SU-DHL-6 (cell line): ENCODE results near the gene TMCC2.
A peak's percentile ranks its signal among the peaks of the same experiment; 100 is the strongest.

ENCODE experiments used
- H2AFZ ChIP-seq: fragments of 200-600 bp; sonication (generic); 2 replicates; pipeline ENCODE4 v1.6.1; 2014; ENCODE audit warnings: low read depth, mild to moderate bottlenecking, moderate library complexity, mixed read lengths, antibody characterized with exemption, low read length; ENCODE audit not compliant: severe bottlenecking
- H3F3A ChIP-seq: fragments of 200-600 bp; shearing (Covaris generic); 2 replicates; pipeline ENCODE4 v1.6.0; 2016; ENCODE audit warnings: antibody characterized with exemption, mild to moderate bottlenecking; ENCODE audit not compliant: insufficient read depth
- H3K27ac ChIP-seq: fragments of 200-600 bp; sonication (generic); 2 replicates; pipeline ENCODE4 v1.5.1; 2016; ENCODE audit warnings: low read depth, mild to moderate bottlenecking, low read length, moderate library complexity, mixed read lengths
- H3K27me3 ChIP-seq: fragments of 200-600 bp; sonication (generic), shearing (Covaris generic); 2 replicates; pipeline ENCODE4 v1.6.0; 2014; ENCODE audit warnings: mild to moderate bottlenecking, low read length
- H3K36me3 ChIP-seq: fragments of 200-600 bp; sonication (generic); 2 replicates; pipeline ENCODE4 v1.6.1; 2014; ENCODE audit warnings: mild to moderate bottlenecking, low read length, mixed read lengths
- H3K4me2 ChIP-seq: fragments of 300-600, 200-600 bp; shearing (Covaris generic), sonication (generic); 2 replicates; pipeline ENCODE4 v1.6.0; 2014; ENCODE audit warnings: low read length, low read depth, mild to moderate bottlenecking; ENCODE audit not compliant: poor library complexity, severe bottlenecking
- H3K4me3 ChIP-seq: fragments of 200-600 bp; sonication (generic); 2 replicates; pipeline ENCODE4 v1.5.1; 2014; ENCODE audit warnings: antibody characterized with exemption, low read length, mild to moderate bottlenecking, mixed read lengths; ENCODE audit not compliant: insufficient read depth, poor library complexity, severe bottlenecking
- H3K79me2 ChIP-seq: fragments of 200-600 bp; sonication (generic); 2 replicates; pipeline ENCODE4 v1.6.1; 2014; ENCODE audit warnings: mild to moderate bottlenecking, low read length, moderate library complexity; ENCODE audit not compliant: insufficient read depth
- H3K9ac ChIP-seq: fragments of 200-600 bp; sonication (generic); 2 replicates; pipeline ENCODE4 v1.7.0; 2014; ENCODE audit warnings: mild to moderate bottlenecking, low read length
- H3K9me2 ChIP-seq: fragments of 200-600 bp; sonication (generic); replicated peaks from 2 replicates; pipeline ENCODE4 v1.6.1; 2014; ENCODE audit warnings: low read length; ENCODE audit not compliant: insufficient read depth
- H3K9me3 ChIP-seq: fragments of 200-600 bp; sonication (generic); 2 replicates; pipeline ENCODE4 v1.6.1; 2014; ENCODE audit warnings: low read length, mixed read lengths; ENCODE audit not compliant: insufficient read depth
- H4K20me1 ChIP-seq: fragments of 200-600 bp; sonication (generic); 2 replicates; pipeline ENCODE4 v1.6.1; 2014; ENCODE audit warnings: low read depth, mild to moderate bottlenecking, antibody characterized with exemption, low read length, moderate library complexity, mixed read lengths
- CTCF ChIP-seq: fragments of 200-600 bp; sonication (generic); IDR thresholded peaks from one replicate; pipeline ENCODE4 v1.5.1; 2017; ENCODE audit warnings: antibody characterized with exemption, mild to moderate bottlenecking, low read length, moderate library complexity; ENCODE audit not compliant: insufficient read depth, poor library complexity, severe bottlenecking
- EZH2phosphoT487 ChIP-seq: fragments of 200-600 bp; sonication (generic), shearing (Covaris generic); conservative IDR thresholded peaks from 2 replicates; pipeline ENCODE4 v1.6.1; 2018; ENCODE audit warnings: mild to moderate bottlenecking, antibody characterized with exemption, low read length, moderate library complexity, mixed read lengths

Gene TMCC2

GRCh38 chr1:205309741-205310140, 82.0 kb downstream of the TMCC2 start:
- TF ChIP-seq EZH2phosphoT487: no peak
- no peak for TF ChIP-seq CTCF
- H3K9ac ChIP-seq: no peak overlapping the region
- H3K79me2 ChIP-seq: peaks cover 14% of the 10 kb centered on the region; the same call in 1 of the 2 replicates
- H3K9me2 ChIP-seq: no peaks in the 10 kb centered on the region
- peaks cover 3% of the 10 kb centered on the region; the same call in 1 of the 2 replicates for H3F3A ChIP-seq
- H3K27ac ChIP-seq: no peak overlapping the region
- no peak overlapping the region for H2AFZ ChIP-seq
- peaks cover 7% of the 10 kb centered on the region; the same call in 1 of the 2 replicates for H3K36me3 ChIP-seq
- no peaks in the 10 kb centered on the region for H3K9me3 ChIP-seq
- H3K4me2 ChIP-seq: no peak overlapping the region
- no peaks in the 10 kb centered on the region for H4K20me1 ChIP-seq
- no peaks in the 10 kb centered on the region for H3K27me3 ChIP-seq
- H3K4me3 ChIP-seq: no peak overlapping the region

- no peak for TF ChIP-seq CTCF
- no peak overlapping the region for H2AFZ ChIP-seq
- H3F3A ChIP-seq: peaks cover 3% of the 10 kb centered on the region; the same call in 1 of the 2 replicates
- no peaks in the 10 kb centered on the region for H3K9me3 ChIP-seq
- no peak overlapping the region for H3K4me2 ChIP-seq
- no peak overlapping the region for H3K4me3 ChIP-seq
- no peak overlapping the region for H3K27ac ChIP-seq
- H3K9ac ChIP-seq: no peak overlapping the region
- no peaks in the 10 kb centered on the region for H3K27me3 ChIP-seq
- peaks cover 15% of the 10 kb centered on the region for H3K79me2 ChIP-seq
- H3K36me3 ChIP-seq: peaks cover 7% of the 10 kb centered on the region; the same call in 1 of the 2 replicates
- no peaks in the 10 kb centered on the region for H3K9me2 ChIP-seq
- H4K20me1 ChIP-seq: no peaks in the 10 kb centered on the region
Measured at GRCh38 chr1:205310976-205311704, 83.4 kb downstream of the TMCC2 start.

GRCh38 chr1:205312866-205313562, 85.3 kb downstream of the TMCC2 start:
- H3K36me3 ChIP-seq: peaks cover under 1% of the 10 kb centered on the region; the same call in 1 of the 2 replicates

More at GRCh38 chr1:205312866-205313562, 85.3 kb downstream of the TMCC2 start:
- Histone ChIP-seq H3K9ac (peak overlapping the region; percentile 28; the same call in 1 of the 2 replicates), H3K79me2 (peaks cover 23% of the 10 kb centered on the region), H2AFZ (no peak overlapping the region), H3K4me2 (peak overlapping the region; percentile 49), H4K20me1 (no peaks in the 10 kb centered on the region), H3K4me3 (peak overlapping the region; percentile 9), H3K27me3 (no peaks in the 10 kb centered on the region), H3K27ac (peak overlapping the region; percentile 13), H3F3A (peaks cover 3% of the 10 kb centered on the region; the same call in 1 of the 2 replicates), H3K9me2 (no peaks in the 10 kb centered on the region), H3K9me3 (no peaks in the 10 kb centered on the region)
- TF ChIP-seq EZH2phosphoT487 (no peak), CTCF (no peak)
